RPMI8226 (cell line): ENCODE results near the gene SYNGR4.
A peak's percentile ranks its signal among the peaks of the same experiment; 100 is the strongest.

Experiments used
- DNase-seq: peaks from one replicate; pipeline ENCODE4 v3.0.0-alpha.2; 2015

The SYNGR4 gene

GRCh38 chr19:48341515-48342413 is 22.4 kb upstream of the SYNGR4 start:
- no peak for DNase-seq

GRCh38 chr19:48342414-48342738 is 21.8 kb upstream of the SYNGR4 start:
- DNase-seq: no peak

GRCh38 chr19:48342841-48343540 is 21.2 kb upstream of the SYNGR4 start:
- no peak for DNase-seq

- no peak for DNase-seq
Measured at GRCh38 chr19:48344892-48345291, 19.3 kb upstream of the SYNGR4 start.

- DNase-seq: no peak
Measured at GRCh38 chr19:48346191-48346590, 18.0 kb upstream of the SYNGR4 start.

GRCh38 chr19:48348045-48348444 is 16.1 kb upstream of the SYNGR4 start:
- DNase-seq: no peak

GRCh38 chr19:48348737-48349136 is 15.4 kb upstream of the SYNGR4 start:
- no peak for DNase-seq

- no peak for DNase-seq
Measured at GRCh38 chr19:48350856-48351255, 13.3 kb upstream of the SYNGR4 start.

GRCh38 chr19:48351341-48351752 is 12.8 kb upstream of the SYNGR4 start:
- peak; percentile 68 for DNase-seq

GRCh38 chr19:48353677-48354076 is 10.5 kb upstream of the SYNGR4 start:
- DNase-seq: no peak

- DNase-seq: no peak
Measured at GRCh38 chr19:48354332-48354992, 9.7 kb upstream of the SYNGR4 start.

- no peak for DNase-seq
Measured at GRCh38 chr19:48355365-48355954, 8.7 kb upstream of the SYNGR4 start.

GRCh38 chr19:48359123-48359522 is 5.0 kb upstream of the SYNGR4 start:
- no peak for DNase-seq

GRCh38 chr19:48361912-48362311 is 2.3 kb upstream of the SYNGR4 start:
- no peak for DNase-seq

GRCh38 chr19:48362716-48363499 is 1.3 kb upstream of the SYNGR4 start:
- peak; percentile 88 for DNase-seq

GRCh38 chr19:48363500-48363809 is 712 bp upstream of the SYNGR4 start:
- DNase-seq: no peak

- no peak for DNase-seq
Measured at GRCh38 chr19:48364598-48365348, 606 bp downstream of the SYNGR4 start.

GRCh38 chr19:48365602-48366001 is 1.4 kb downstream of the SYNGR4 start:
- no peak for DNase-seq

GRCh38 chr19:48367855-48368254 is 3.7 kb downstream of the SYNGR4 start:
- DNase-seq: no peak

- no peak for DNase-seq
Measured at GRCh38 chr19:48368936-48369335, 4.8 kb downstream of the SYNGR4 start.

GRCh38 chr19:48370955-48371354 is 6.8 kb downstream of the SYNGR4 start:
- DNase-seq: no peak

- no peak for DNase-seq
Measured at GRCh38 chr19:48371367-48371766, 7.2 kb downstream of the SYNGR4 start.
